GM19455 (cell line): ENCODE measurements around the gene RSPH1.

Experiments
- ATAC-seq: cut with Tn5 transposase; IDR thresholded peaks from one replicate; pipeline ENCODE4 v1.9.1; 2021; ENCODE audit not compliant: unreplicated experiment

RSPH1 gene

DNA sequence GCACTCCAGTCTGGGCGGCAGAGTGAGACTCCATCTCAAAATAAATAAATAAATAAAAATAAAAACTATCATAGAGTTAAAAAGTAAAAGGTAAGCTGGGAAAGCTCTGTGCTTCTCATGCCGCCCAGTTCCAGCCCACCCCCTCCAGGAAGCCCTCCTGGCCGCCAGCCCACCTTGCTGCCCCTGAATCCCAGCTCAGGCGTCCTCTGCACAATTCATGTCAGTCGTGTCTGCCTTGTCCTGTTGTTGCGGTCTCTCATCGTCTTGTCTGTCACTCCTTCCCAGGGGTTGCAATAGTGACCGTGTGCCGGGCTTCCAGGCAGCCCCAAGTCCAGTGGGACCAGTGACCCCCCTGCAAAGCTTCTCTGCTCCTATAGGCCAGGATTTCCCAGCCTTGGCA is 44.1 kb downstream of the RSPH1 start:
- no peak for ATAC-seq

DNA sequence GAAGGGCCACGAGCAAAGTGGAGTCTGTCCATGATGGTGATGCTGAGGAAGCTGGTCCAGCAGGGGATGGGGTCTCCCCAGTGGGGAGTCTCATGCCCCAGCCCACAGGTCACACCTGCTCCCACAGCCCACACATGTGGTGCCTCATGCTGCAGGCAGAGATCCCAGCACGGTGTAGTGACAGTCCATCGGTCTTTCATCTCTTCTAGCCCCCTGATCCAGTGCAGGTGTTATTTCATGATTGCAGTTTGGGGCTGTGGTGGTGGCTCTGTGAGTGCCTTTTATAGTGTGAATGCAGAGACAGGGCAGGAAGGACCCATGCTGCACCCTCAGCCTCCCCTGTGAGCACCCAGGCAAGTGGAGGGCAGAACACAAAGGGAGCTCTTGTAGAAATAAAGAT is 47.3 kb downstream of the RSPH1 start:
- no peak for ATAC-seq

DNA sequence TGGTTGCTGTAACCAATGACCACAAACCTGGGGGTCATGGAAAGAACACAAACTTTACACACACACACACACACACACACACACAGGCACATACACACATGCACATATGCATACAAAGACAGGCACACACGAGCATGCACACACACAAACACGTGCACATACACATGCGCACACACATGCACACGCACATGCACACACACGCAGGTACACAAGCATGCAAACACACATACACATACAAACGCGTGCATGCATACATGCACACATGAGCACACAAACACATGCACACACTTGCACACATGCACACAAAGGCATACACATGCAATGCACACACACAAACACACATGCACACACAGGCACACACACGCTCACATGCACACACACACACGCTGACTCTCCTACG is 48.3 kb downstream of the RSPH1 start:
- no peak for ATAC-seq

DNA sequence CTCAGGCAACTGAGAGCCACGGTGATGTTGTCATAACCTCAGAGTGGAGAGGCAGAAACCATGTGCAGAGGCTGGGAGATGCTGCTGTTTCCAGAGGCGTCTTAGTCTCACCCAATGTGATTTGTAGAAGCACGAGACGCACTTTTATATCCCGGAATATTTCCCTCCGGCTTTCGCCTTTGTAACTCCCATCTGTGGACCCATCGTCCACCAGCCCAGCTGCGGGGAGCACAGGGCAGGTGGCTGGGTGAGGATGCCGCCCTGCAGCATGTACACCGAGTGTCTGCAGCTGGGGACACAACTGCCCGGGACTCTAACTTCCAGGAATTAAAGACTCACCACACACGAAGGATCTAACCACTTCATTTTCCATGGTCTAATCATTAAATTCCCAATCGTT is 48.8 kb downstream of the RSPH1 start:
- no peak for ATAC-seq

DNA sequence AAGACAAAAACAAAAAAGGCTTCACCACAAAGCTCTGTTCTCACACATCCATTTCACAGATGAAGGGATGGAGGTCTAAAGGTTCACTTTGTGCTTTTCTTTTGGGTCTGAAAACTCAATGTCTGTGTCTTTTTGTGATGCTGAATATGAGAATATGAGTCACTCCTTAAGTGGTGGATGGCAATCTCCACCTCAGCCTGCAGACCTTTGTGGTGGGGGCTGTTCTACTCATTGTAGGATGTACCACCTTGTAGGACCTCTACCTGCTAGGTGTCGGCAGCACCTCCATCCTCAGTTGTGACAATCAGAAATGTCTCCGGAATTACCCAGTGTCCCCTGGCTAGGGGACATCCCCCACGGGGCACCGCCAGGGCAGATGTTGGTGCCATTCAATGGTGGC is 49.5 kb downstream of the RSPH1 start:
- no peak for ATAC-seq

DNA sequence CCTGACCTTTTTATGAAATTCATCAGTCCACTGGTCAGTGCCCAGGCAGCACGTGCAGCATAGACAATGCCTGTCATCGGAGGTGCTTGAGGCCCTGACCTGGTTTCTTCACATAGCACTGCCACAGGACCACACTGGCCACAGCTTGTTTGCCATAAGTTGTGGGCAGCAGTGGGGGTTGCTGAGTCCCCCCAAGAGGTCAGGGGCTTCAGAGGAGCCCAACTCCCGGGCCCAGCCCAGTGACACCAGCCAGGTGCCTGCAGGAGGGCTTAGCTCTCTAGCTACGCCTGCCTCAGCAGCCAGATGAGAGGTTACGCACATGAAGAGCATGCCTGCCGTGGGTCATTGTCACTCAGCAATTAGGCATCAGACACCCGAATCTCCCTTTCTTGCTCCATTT is 50.7 kb downstream of the RSPH1 start:
- ATAC-seq, result no peak

DNA sequence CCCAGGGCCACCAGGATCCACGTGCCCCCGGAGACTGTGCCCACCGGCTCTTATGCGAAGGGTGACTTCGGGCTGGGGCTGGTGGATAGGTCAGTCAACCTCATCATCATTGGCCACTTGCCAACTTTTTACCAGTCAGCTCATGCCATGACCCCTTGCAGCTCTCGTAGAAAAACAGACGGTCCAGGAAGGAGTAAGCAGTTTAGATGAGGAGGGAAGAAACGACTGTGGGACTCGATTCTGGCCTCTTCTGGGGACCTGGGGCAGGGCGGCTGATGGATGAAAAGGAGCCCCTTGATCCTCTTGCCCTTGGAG is 51.3 kb downstream of the RSPH1 start:
- no peak for ATAC-seq

DNA sequence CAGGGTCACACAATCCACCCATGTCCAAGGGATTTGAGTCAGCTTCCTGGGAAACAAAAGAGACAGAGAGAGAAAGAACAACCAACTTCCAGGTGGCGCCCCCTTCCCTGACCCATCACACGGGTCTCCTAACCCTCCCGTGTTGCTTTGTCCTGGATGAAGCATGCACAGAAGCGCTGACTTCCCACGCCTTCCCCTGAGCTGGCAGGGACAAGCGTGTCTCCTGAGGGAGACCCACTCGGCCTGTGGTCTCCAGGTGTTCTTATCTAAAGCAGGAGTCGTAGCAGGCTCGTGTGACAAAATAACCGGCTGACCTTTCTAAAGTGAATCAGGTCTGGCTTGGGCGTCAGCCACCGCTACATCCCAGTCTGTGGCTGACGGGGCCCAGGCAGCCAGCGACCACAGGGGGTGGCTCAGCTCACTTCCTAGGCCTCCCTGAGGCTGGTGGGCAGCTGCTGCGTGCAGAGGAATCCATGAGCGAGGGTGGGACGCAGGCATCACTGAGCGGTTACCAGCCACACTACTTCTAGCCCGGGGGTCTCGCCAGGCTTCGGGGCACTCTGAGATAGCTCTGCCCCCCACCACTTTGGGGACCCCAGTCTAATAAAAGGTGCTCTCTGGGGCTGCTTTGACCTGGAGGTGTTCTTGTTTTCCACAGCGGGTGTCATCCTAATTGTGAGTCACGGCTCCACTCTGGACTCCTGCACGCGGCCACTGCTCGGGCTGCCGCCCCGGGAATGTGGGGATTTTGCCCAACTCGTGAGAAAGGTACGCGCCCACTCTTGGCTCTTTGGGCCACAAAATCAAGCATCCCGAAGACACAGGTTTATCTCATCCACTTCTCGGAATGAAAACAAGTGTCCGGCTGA is 51.9 kb downstream of the RSPH1 start:
- no peak for ATAC-seq

DNA sequence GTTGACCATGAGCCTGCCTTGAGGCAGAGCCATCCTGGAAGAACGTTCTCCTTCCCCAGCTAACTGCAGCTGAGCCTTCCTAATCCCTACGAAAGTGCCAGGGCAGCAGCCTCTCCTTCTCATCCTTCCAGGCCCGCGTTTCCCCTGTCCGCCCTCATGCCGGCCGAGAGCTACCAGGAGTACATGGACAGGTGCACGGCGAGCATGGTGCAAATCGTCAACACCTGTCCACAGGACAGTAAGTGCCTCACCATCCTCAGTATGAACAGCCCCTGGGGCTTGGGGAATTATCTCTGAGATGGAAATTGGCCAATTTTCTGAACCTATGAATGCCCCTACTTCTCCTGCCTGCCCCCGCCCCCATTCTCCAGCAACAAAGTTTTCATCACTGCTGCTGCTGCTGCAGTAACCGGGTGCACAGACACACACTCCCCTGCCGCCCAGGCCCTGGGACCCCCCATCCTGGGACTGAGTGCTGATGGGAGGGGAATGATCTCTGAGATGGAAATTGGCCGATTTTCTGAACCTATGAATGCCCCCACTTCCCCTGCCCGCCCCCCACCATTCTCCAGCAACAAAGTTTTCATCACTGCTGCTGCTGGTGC is 52.7 kb downstream of the RSPH1 start:
- no peak for ATAC-seq

DNA sequence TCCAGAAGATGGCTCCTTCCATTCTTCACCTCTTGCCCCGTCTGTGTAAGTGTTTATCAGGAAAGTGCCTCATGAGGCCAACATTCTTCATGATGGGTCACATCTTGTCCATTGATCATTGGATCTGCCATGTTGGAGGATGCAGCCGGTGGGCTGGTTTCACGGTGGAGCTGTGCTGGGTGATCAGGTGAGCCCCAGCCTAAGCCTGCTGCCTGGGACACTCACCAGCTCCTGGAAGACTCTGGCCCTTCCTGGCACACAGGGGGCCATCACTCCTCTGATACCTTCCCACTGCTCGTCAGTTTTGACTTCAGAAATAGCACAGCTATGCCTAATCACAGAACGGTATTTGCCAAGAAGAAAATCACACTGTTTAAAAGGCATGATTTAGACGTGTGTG is 54.1 kb downstream of the RSPH1 start:
- ATAC-seq, result no peak

DNA sequence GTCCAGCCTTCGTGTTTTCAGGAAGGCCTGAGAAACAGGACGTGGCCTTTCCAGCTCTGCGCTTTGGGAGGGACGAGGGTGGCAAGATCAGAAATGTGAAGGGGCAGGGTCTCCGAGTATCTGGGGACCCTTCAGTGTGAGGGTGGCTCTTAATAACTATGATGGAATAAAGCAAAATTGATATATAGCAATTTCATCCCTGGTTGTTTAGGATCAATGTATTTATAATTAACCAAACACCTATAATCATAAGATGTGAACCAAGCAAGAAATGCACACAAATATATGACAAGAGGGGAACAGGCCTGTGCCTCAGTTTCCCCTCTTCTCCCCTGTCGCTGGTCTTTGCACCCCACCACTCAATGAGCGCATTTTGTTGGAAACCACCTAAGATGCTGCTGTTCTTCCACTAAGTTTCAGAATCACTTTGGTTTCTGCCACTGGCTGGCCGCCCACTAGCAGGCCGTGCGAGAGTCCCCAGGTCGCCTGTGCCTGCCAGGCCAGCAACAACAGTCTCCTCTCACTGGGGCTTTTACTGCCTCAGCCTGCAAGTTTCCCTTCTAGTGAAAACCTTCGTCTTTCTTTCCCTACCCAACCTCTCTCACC is 55.7 kb downstream of the RSPH1 start:
- ATAC-seq, result no peak

DNA sequence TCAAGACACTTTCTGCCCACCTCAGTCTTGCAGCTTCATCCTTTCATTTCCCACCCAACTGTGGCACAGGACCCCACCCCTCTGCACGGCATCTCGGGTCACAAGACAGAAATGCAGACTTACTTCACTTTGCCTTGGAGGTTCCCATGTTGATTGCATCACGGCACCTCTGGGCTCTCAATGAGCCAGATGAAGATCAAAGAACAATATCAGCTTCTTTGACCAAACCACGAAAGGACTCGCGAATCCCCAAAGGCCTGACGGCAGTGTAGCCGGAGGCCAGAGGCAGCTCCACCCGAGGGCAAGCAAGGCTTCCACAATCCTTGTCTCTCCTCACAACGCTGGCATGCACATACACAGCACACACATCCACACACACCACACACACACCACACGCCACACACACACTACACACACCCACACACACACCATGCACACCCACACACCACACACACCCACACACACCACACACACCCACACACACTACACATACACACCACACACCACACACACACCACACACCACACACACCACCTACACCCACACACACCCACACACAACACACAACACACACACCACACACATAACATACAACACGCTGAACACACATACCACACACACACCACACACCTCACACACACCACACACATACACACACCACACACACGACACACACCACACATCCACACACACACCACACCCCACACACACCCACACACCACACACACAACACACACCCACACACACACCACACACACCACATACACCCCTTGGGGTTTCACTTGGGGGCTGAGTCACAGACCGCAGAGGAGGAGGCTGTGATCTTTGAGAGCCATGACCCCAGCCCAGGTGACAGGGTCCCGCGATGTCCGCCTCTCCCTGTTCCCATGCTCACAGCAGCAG is 56.5 kb downstream of the RSPH1 start:
- ATAC-seq, result no peak

DNA sequence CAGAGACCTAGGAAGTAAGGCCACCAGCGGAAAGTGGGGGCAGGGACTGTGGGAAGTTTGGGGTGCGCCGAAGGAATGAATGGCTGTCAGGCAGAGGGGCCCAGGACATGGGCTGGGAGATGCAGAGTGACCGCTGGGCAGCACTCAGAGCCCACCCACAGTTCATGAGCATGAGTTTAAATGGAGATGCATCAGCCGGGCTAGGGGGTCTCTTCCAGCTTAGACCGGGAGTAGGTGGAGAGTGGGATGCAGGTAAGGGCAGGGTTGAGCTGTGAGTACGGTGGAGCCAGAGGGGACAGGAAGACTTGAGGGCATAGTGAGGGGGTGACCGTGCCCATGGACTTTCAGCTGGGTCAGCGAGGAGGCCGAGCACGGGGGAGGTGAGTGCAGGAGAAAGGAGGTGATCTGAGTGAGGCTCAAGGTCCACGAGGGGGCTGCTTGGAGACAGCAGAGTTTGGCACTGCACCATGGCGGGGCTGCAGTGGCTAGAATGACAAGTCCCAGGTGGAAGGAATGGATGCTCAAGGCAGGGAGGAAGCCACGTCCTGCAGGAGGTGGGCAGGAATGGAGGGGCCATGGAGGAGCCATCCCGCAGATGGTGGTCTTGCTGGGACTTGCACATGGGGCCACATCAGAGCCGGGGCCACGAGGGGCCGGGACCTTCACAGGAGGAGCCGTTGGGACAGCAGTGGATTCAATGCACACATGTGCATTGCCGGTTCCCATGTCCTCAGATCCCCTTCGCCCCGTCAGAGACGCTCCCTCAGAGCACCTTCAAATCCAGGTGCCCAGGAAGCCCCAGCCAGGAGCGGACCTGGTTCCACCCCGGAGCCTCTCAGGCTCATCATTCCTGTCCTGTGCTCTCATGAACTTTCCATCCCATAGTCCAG is 57.5 kb downstream of the RSPH1 start:
- ATAC-seq, result no peak

DNA sequence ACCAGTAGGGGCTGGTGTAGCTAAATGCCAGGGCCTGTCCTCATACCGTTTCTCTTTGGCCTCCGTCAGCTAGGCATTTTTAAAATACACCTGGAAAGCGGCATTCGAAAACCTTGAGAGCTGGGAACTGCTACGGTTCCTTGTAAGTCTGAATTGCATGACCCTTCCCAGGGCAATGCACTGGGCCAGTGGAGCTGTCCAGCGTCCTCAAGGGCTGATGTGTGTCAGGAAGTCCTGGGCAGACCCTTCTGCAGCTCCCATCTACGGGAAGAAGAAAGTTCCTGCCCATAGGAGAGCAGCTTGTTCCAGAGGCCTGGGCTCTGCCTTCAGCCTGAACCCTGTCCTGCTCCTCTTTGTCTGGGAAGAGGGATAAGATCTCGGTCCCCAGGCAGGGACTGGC is 58.2 kb downstream of the RSPH1 start:
- ATAC-seq, result no peak

DNA sequence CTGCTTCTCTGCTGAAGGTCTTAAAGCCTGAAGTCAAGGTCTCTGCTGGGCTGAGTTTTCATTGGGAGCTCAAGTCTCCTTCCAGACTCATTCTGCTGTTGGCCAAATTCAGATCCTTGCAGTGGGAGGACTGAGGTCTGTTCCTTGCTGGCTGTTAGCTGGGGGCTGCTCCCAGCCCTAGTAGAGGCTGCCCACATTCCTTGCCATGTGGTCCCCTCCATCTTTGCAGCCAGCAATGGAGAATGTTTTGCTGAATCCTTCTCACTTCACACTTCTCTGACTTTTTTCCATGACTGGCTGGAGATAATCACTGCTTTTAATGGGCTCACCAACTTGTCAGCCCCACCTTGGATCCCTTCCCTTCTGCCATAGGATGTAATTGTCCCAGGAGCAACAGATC is 59.1 kb downstream of the RSPH1 start:
- no peak for ATAC-seq

DNA sequence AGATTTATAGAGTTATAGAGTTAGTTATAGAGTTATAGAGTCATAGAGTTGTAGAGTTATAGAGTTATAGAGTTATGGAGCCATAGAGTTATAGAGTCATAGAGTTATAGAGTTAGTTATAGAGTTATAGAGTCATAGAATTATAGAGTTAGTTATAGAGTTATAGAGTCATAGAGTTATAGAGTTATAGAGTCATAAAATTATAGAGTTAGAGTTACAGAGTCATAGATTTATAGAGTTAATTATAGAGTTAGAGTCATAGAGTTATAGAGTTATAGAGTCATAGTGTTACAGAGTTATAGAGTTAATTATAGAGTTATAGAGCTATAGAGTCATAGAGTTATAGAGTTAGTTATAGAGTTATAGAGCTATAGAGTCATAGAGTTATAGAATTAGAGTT is 60.2 kb downstream of the RSPH1 start:
- no peak for ATAC-seq

DNA sequence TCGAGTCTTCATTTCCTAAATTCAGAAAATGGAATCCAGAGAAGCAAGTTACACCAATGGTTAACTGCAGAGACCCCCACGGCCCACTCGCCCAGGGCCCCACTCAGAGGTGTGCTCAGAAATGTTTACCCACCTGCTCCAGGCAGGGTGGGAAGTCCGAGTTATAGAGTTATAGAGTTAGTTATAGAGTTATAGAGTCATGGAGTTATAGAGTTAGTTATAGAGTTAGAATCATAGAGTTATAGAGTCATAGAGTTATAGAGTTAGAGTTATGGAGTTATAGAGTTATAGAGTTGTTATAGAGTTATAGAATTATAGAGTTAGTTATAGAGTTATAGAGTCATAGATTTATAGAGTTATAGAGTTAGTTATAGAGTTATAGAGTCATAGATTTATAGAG is 60.6 kb downstream of the RSPH1 start:
- no peak for ATAC-seq

DNA sequence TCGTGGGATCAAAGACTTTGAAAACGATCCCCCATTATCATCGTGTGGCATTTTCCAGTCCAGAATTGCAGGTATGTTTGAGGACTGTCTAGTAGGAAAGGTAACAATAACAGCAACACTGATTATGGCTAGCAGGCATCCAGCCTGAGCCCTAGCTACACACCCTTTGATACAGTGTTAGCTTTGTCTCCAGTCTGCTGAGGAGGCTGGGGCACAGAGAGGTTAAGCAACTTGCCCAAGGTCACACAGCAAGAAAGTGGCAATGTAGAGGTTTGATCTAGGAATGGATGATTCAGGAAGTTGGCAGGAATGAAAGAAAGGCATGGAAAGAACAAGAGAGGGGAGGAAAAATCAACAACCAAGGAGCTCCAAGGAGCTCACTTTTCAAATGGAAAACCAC is 61.1 kb downstream of the RSPH1 start:
- ATAC-seq, result no peak

DNA sequence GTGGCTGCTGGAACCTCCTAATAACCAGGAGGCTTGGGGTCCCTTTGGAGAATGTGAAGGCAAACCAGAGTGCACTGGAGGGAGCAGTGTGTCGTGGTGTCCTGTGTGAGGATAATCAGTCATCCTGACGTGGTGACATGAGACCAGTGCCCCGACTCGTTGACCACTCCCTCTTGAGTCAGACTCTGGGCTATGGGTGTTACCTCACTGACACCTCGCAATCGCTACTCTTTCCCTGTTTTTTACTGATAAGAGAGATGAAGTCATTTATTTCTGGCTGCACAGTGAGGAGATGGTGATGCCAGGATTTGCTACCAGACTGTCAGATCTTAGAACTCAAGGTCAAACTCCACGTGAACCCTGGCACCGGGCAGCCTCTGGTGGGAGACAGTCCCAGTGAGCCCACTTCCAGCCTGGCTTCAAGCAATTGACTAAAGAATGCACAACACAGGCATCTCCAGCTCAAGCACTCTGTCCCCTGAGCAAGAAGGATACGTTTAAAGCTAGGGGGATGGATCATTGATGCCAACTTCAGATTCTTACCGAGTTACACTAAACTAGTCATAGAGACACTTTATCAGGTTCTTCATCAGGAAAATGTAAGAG is 62.0 kb downstream of the RSPH1 start:
- ATAC-seq, result no peak

DNA sequence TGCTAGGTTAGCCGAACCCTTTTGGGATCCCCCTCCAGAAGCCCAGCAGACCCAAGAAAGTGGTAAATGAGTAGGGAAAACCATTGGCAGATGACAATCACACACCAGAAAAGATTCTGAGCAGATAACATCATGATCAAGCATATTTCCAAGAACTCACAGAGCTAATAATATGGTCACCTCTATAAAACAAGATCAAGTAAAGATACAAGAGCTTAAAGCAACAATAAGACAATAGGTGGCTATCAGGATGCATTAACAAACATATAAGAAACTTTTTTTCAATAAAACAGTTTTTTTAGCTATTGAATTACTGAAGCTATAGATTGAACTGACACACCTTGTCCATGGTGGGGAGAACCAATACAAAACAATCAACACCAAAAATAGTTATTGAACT is 63.3 kb downstream of the RSPH1 start:
- ATAC-seq, result no peak
